Lung (tissue), 12 donors: Measurements from ENCODE around the gene OR51G1. TPM values are rescaled to one million over a fixed set of nuclear protein-coding genes. Genes with fewer than 3 reads are reported as not detected.

ENCODE experiments used
- ATAC-seq: fragments of 200-7000 bp; cut with Tn5 transposase; one replicate; pipeline ENCODE4 v1.9.1; 2020; ENCODE audit warnings: moderate number of reproducible peaks; ENCODE audit not compliant: insufficient read depth, low FRiP score
- DNase-seq, 3 donors: peaks; one replicate each; pipeline ENCODE4 v3.0.0-alpha.2; 2013 to 2017
- H3K27ac ChIP-seq, 2 donors: one replicate each; pipeline ENCODE4 v1.5.1; 2013; ENCODE audit warnings: mild to moderate bottlenecking in 2 of 2, moderate library complexity in 2 of 2, control low read depth in 1 of 2, inconsistent platforms in 1 of 2, low read depth in 1 of 2, low read length in 1 of 2
- H3K27me3 ChIP-seq, 3 donors: one replicate each; pipeline ENCODE4 v1.5.1; 2013; ENCODE audit warnings: low read length in 2 of 3; ENCODE audit not compliant: control insufficient read depth in 3 of 3, insufficient read depth in 3 of 3
- H3K36me3 ChIP-seq, 4 donors: one replicate each; pipeline ENCODE4 v1.5.1; 2013; ENCODE audit warnings: low read length in 4 of 4, mild to moderate bottlenecking in 1 of 4, moderate library complexity in 1 of 4; ENCODE audit not compliant: control insufficient read depth in 4 of 4, insufficient read depth in 4 of 4
- H3K4me1 ChIP-seq, 5 donors: one replicate each; pipeline ENCODE4 v1.5.1; 2013; ENCODE audit warnings: low read length in 5 of 5, mild to moderate bottlenecking in 2 of 5, moderate library complexity in 1 of 5; ENCODE audit not compliant: control insufficient read depth in 5 of 5, insufficient read depth in 5 of 5
- H3K4me3 ChIP-seq: one replicate; pipeline ENCODE4 v1.5.1; 2013; ENCODE audit warnings: mild to moderate bottlenecking, control low read depth, moderate library complexity
- H3K9ac ChIP-seq, 2 donors: one replicate each; pipeline ENCODE4 v1.5.1; 2013; ENCODE audit warnings: low read length in 2 of 2, control low read depth in 1 of 2; ENCODE audit not compliant: insufficient read depth in 1 of 2
- H3K9me3 ChIP-seq, 4 donors: one replicate each; pipeline ENCODE4 v1.5.1; 2013; ENCODE audit warnings: low read length in 3 of 4, mild to moderate bottlenecking in 1 of 4, moderate library complexity in 1 of 4; ENCODE audit not compliant: control insufficient read depth in 4 of 4, insufficient read depth in 3 of 4
- WGBS, 2 donors: extraction: QIAGEN DNeasy Blood & Tissue Kit; methylation state at CpG; one replicate each; pipeline ENCODE4 v1.1.7; 2013; 5-methylcytosine and 5-hydroxymethylcytosine counted together
- polyA plus RNA-seq, 2 donors: library from polyadenylated mRNA; stranded (reverse); fragments of 200-250 nt; gene quantifications; one replicate each; pipeline ENCODE4 v1.2.1, GENCODE V29; 2013
- total RNA-seq, 2 donors: library from RNA; depleted of rRNA in 1 of 2; stranded (reverse); fragments of >200 nt in 1 of 2; gene quantifications; one replicate each; pipeline ENCODE4 v1.2.1, GENCODE V29; 2014 to 2021
- TF ChIP-seq, protein P1 (sequence below): IDR thresholded peaks from 2 replicates; pipeline ENCODE4 v1.5.1; 2012; ENCODE audit warnings: mild to moderate bottlenecking; ENCODE audit errors: control extremely low read depth, extremely low read depth
- donor health status: control.
- donor health status: control.
- donor health status: Bipolar disorder and iron deficiency.
- donor health status: healthy.
- donor health status: DM: yes; HTN: yes; CAD: no.

The OR51G1 gene
- total and polyA plus RNA-seq, 4 donors, result not detected

DNA sequence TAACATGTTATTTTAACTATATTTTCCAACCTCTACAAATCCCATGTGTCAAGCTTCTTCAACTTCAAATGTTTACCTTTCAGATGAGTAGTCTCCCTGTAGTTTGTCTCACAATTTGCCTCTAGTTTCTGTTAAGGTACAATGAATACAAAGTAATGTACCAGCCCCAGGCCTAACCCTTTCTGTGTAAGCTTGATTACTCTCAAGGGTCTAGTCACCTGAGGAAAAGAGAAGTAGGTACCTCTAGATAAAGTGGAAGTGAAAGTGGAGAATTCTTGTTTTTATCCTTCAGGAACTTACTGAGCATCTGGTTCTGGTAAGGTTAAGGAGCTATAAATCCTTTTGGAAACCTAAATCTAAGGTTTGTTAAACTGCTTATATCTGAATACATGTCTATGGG is 20.7 kb downstream of the OR51G1 start, which contains the start of gene OR51A7:
TSS of gene OR51A7 (plus strand) at position 300 of the 400 bp plus-strand sequence. CDS start 3,587 bp downstream, outside the sequence.
- no peak within 1 kb of the TSS for H3K4me3 ChIP-seq
- ATAC-seq (no peak), DNase-seq (peak in 1 of 3 donors; percentile 17)
- H3K27ac ChIP-seq, result no peak within 1 kb of the TSS
- TF ChIP-seq, protein P1, sequence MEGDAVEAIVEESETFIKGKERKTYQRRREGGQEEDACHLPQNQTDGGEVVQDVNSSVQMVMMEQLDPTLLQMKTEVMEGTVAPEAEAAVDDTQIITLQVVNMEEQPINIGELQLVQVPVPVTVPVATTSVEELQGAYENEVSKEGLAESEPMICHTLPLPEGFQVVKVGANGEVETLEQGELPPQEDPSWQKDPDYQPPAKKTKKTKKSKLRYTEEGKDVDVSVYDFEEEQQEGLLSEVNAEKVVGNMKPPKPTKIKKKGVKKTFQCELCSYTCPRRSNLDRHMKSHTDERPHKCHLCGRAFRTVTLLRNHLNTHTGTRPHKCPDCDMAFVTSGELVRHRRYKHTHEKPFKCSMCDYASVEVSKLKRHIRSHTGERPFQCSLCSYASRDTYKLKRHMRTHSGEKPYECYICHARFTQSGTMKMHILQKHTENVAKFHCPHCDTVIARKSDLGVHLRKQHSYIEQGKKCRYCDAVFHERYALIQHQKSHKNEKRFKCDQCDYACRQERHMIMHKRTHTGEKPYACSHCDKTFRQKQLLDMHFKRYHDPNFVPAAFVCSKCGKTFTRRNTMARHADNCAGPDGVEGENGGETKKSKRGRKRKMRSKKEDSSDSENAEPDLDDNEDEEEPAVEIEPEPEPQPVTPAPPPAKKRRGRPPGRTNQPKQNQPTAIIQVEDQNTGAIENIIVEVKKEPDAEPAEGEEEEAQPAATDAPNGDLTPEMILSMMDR, result no peak
- no peaks in the 10 kb centered on the region for H3K36me3 ChIP-seq
- no peaks in the 10 kb centered on the region for H3K27me3 ChIP-seq
- no peaks in the 10 kb centered on the region for H3K4me1 ChIP-seq
- H3K9me3 ChIP-seq, result no peaks in the 10 kb centered on the region
- no peak within 1 kb of the TSS for H3K9ac ChIP-seq

DNA sequence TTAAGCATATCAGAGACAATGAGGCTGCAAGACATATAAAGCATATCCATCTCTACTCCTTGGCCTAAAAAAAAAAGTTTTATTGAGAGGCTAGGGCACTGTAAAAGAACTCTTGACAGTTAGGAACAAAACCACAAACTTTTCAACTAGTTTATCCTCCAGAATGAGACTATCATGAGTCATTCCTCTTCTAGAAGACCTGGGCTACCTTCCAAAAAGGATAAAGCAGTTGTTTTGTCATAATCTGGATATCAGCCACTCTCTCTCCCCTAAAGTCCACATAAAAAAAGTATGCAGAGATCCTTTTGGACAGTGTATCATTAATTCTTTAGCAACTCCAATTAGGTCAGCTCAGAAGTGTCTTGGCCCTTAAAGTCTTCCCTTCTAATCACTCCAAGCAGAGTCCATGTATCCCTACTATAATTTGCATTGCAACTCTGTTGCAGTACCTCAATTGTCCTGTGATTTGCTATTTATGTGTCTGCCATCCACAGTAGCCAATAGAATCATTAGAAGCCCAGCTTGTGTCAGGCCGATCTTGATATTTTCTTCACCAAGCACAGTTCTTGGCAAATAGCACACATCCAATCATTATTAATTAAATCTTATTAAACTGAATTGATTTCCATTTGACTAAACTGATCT is 32.0 kb downstream of the OR51G1 start:
- WGBS, 2 donors, result 92 to 98% methylated on average over 1 of the region's 1 CpG
- no peak overlapping the region for H3K4me3 ChIP-seq
- H3K27ac ChIP-seq, result no peak overlapping the region
- TF ChIP-seq, protein P1, result no peak
- H3K9me3 ChIP-seq, result peaks cover 0 to 2% (median 0%) of the 10 kb centered on the region in 4 donors
- H3K9ac ChIP-seq, result no peak overlapping the region
- H3K27me3 ChIP-seq, result no peaks in the 10 kb centered on the region
- no peaks in the 10 kb centered on the region for H3K4me1 ChIP-seq
- no peaks in the 10 kb centered on the region for H3K36me3 ChIP-seq
- no peak for DNase-seq
- peak; percentile 19 for ATAC-seq

DNA sequence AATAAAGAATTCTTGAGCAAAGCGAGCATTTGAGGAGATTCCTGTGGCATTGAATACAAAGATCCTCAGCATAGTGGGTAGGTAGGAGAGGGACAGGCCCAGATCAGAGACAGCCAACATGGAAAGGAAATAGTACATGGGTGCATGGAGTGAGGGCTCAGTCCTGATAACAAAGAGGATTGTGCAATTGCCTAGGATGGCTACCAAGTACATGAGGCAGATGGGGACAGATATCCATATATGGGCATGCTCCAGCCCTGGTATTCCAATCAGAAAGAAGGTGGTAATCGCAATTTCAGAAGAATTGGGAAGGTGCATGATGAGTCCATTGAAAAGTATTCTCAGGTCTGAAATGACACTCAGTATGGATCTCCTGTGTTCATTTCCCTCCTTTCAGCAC is 33.9 kb downstream of the OR51G1 start:
- no peaks in the 10 kb centered on the region for H3K27me3 ChIP-seq
- H3K9me3 ChIP-seq, result peaks cover 0 to 2% (median 0%) of the 10 kb centered on the region in 4 donors
- TF ChIP-seq, protein P1, result no peak
- H3K36me3 ChIP-seq, result no peaks in the 10 kb centered on the region
- DNase-seq, result no peak
- no peak for ATAC-seq
- no peak overlapping the region for H3K27ac ChIP-seq
- 89 to 98% methylated on average over 2 of the region's 2 CpGs for WGBS, 2 donors
- no peak overlapping the region for H3K9ac ChIP-seq
- no peak overlapping the region for H3K4me3 ChIP-seq
- H3K4me1 ChIP-seq, result no peaks in the 10 kb centered on the region

DNA sequence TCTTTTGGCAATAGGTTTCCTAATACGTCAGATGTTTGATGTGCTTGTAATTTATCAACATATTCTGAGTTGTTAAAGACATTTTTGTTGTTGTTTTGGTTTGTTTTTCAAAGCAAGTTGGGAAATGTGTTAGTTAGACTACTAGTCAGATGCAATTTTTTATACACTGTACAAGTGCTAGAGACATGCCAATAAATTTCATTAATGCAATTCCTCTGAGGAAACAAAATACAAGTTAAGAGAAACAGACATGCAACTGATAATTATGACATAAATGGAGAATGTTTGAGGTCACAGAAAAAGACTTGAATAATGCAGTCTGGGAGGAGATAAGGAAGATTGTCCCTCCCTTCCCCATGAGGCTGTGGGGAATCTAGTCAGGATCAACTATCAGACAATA is 36.5 kb downstream of the OR51G1 start:
- Histone ChIP-seq H3K27me3 (no peaks in the 10 kb centered on the region), H3K36me3 (no peaks in the 10 kb centered on the region), H3K9ac (no peak overlapping the region), H3K27ac (no peak overlapping the region), H3K4me3 (no peak overlapping the region), H3K4me1 (no peaks in the 10 kb centered on the region), H3K9me3 (peaks cover 0 to 2% (median 0%) of the 10 kb centered on the region in 4 donors)
- no peak for DNase-seq
- TF ChIP-seq, protein P1, result no peak
- no peak for ATAC-seq
- 0 to 1% methylated on average over 1 of the region's 1 CpG for WGBS, 2 donors
